Lower leg skin (tissue), 3 donors: ENCODE data around the gene TRUB2.

ENCODE experiments used
- POLR2A ChIP-seq, 2 donors: fragments of 450-650 bp; IDR thresholded peaks; one replicate each; pipeline ENCODE4 v1.6.1; 2016 to 2017; ENCODE audit warnings: antibody characterized with exemption in 2 of 2, mild to moderate bottlenecking in 1 of 2, moderate library complexity in 1 of 2
- TF ChIP-seq, protein P1 (sequence below), 3 donors: fragments of 450-650 bp; IDR thresholded peaks; one replicate each; pipeline ENCODE4 v1.5.1; 2016; ENCODE audit warnings: antibody characterized with exemption in 3 of 3, mild to moderate bottlenecking in 3 of 3, moderate library complexity in 2 of 3

DNA sequence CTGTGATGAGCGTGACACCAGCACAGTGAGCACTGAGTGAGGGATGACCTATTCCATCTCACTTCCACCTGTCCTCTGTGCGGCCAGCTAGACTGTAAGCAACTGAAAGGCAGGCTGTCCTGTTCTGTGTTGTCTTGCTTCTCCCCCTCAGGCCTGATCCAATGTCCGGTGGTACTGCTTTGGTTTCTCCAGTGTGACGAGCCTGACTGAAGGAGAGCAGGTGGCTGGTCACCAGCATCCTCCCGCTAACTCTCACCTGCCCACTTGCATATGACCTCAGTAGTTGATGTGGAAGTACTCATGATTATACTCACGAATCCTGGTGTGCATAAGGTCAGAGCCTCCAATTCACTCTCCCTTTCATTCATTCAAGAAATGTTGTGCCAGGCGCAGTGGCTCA, 15.7 kb upstream of the TRUB2 start:
- TF ChIP-seq, protein P1, sequence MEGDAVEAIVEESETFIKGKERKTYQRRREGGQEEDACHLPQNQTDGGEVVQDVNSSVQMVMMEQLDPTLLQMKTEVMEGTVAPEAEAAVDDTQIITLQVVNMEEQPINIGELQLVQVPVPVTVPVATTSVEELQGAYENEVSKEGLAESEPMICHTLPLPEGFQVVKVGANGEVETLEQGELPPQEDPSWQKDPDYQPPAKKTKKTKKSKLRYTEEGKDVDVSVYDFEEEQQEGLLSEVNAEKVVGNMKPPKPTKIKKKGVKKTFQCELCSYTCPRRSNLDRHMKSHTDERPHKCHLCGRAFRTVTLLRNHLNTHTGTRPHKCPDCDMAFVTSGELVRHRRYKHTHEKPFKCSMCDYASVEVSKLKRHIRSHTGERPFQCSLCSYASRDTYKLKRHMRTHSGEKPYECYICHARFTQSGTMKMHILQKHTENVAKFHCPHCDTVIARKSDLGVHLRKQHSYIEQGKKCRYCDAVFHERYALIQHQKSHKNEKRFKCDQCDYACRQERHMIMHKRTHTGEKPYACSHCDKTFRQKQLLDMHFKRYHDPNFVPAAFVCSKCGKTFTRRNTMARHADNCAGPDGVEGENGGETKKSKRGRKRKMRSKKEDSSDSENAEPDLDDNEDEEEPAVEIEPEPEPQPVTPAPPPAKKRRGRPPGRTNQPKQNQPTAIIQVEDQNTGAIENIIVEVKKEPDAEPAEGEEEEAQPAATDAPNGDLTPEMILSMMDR (IDR thresholded peaks at IDR 0.05): no peak
- no peak for TF ChIP-seq POLR2A (IDR thresholded peaks at IDR 0.05)
